Spleen (tissue), 7 donors: ENCODE measurements around the gene ZNF235.
"Not testable (repeated sequence)": the region's sequence is repeated elsewhere in the genome, so short reads cannot be mapped to it uniquely, and the experiment has no call there.

ENCODE experiments used
- POLR2AphosphoS5 ChIP-seq, 3 donors: sonication (generic); formaldehyde crosslinking; IDR thresholded peaks; one replicate each; pipeline ENCODE4 v1.5.1; 2017; ENCODE audit warnings: antibody characterized with exemption in 3 of 3
- TF ChIP-seq, protein P1 (sequence below), 11 experiments: fragments of 200-600 bp in 7 of 11; fragments of 450-650 bp in 4 of 11; sonication (generic) in 4 of 11; IDR thresholded peaks in 8 of 11; conservative IDR thresholded peaks in 3 of 11; 1 replicate in 7 of 11; 2 replicates in 4 of 11; pipeline versions ENCODE4 v1.4.0 to v1.8.0; 2016 to 2021; ENCODE audit warnings: antibody characterized with exemption in 11 of 11, inconsistent platforms in 4 of 11, mild to moderate bottlenecking in 1 of 11
- donor health status: DM: no; HTN: no; CAD: no; lungs with moderate emphysema.
- donor health status: DM: no; HTN: no; CAD: no.
- donor health status: DM: no; HTN: no; CAD: no.

DNA sequence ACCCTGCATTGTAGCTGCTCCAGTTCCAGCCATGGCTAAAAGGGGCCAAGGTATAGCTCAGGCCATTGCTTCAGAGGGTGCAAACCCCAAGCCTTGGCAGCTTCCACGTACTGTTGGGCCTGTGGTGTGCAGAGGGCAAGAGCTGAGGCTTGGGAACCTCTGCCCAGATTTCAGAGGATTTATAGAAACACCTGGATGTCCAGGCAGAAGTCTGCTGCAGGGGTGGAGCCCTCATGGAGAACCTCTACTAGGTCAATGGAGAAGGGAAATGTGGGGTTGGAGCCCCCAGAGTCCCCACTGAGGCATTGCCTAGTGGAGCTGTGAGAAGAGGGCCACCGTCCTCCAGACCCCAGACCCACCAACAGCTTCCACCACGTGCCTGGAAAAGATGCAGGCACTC is 29.8 kb upstream of the ZNF235 start:
- TF ChIP-seq, protein P1, sequence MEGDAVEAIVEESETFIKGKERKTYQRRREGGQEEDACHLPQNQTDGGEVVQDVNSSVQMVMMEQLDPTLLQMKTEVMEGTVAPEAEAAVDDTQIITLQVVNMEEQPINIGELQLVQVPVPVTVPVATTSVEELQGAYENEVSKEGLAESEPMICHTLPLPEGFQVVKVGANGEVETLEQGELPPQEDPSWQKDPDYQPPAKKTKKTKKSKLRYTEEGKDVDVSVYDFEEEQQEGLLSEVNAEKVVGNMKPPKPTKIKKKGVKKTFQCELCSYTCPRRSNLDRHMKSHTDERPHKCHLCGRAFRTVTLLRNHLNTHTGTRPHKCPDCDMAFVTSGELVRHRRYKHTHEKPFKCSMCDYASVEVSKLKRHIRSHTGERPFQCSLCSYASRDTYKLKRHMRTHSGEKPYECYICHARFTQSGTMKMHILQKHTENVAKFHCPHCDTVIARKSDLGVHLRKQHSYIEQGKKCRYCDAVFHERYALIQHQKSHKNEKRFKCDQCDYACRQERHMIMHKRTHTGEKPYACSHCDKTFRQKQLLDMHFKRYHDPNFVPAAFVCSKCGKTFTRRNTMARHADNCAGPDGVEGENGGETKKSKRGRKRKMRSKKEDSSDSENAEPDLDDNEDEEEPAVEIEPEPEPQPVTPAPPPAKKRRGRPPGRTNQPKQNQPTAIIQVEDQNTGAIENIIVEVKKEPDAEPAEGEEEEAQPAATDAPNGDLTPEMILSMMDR (IDR thresholded peaks at IDR 0.05 in 8 of 11, conservative IDR thresholded peaks at IDR 0.05 in 3 of 11) = not testable (repeated sequence)
- TF ChIP-seq POLR2AphosphoS5 (IDR thresholded peaks at IDR 0.05) = not testable (repeated sequence)
